Inflammatory macrophage (primary cell): ENCODE results near the gene CLOCK.
A peak's percentile ranks its signal among the peaks of the same experiment; 100 is the strongest.
"Not testable (repeated sequence)": the region's sequence is repeated elsewhere in the genome, so short reads cannot be mapped to it uniquely, and the experiment has no call there.

Experiments
- DNase-seq, 2 donors: peaks; one replicate each; pipeline ENCODE4 v3.0.0-alpha.2; 2020 to 2022
- total RNA-seq, 18 experiments: gene quantifications; one replicate each; lab custom pipeline; 2026; ENCODE audit warnings: mixed read lengths in 6 of 18, inconsistent platforms in 2 of 18; lab: John Stamatoyannopoulos, UW

The CLOCK gene, protein sequence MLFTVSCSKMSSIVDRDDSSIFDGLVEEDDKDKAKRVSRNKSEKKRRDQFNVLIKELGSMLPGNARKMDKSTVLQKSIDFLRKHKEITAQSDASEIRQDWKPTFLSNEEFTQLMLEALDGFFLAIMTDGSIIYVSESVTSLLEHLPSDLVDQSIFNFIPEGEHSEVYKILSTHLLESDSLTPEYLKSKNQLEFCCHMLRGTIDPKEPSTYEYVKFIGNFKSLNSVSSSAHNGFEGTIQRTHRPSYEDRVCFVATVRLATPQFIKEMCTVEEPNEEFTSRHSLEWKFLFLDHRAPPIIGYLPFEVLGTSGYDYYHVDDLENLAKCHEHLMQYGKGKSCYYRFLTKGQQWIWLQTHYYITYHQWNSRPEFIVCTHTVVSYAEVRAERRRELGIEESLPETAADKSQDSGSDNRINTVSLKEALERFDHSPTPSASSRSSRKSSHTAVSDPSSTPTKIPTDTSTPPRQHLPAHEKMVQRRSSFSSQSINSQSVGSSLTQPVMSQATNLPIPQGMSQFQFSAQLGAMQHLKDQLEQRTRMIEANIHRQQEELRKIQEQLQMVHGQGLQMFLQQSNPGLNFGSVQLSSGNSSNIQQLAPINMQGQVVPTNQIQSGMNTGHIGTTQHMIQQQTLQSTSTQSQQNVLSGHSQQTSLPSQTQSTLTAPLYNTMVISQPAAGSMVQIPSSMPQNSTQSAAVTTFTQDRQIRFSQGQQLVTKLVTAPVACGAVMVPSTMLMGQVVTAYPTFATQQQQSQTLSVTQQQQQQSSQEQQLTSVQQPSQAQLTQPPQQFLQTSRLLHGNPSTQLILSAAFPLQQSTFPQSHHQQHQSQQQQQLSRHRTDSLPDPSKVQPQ
- 18.3 to 97.2 (median 51.3) reads per million in 18 experiments for total RNA-seq

DNA sequence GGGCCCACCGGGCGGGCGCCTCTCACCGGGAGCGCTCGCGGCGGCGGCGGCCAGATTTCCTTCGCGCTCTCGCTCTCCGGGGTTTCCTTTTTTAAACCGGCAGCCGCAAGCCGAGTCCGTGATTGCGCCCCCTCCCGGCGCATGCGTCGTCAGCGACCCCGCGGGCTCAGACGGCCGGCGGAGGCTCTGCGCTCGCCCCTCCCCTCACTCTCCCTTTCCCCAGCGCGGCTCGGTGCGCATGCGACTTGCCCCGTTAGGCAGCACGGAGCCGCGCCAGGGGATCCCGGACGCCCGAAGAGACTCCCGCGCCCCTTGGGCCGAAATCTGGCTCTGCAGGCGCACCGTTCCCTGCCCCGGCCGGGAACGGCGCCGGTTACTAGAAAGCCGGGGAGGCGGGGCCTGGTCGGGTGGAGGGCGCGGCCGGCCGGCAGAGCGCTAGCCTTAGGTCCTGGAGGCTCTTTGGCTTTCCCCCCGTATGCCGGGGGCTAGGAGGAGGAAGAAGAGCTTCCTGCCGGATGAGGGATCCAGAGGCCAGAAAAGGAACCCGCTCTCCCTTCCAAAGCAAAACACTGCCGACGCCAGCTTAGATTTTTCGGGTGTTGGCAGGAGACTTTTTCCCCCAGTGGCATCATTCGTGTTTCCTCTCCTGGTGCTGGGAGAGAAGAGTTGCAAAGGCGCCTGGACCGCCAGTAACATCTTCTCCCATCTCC lies at the start of gene CLOCK:
Gene CLOCK, minus strand, starts transcription at position 154 of the 710 bp plus-strand sequence. CDS start 64,124 bp downstream, outside the sequence.
- peak; percentile 77 to 87 for DNase-seq

DNA sequence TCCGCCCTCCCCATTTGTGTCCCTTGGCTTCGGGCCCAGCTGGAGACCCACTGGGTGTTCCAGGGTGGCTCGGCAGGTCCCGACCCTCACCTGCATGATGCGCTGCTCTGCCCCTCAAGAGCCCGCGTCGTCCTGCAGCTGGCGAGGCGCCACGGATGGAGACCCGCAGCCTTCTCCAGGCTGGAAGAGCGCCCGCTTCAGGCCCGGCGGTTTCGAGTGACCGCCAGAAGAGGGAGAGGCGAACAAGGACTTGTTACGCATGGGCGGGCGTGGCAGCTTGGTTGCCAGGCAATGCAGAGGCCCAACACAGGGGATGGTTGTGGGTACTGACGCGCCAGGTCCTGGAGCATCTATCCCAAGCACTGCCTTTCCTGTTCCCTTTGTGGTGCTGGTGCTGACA lies 45.3 kb upstream of the CLOCK start, which contains the start of gene PDCL2:
Gene PDCL2, minus strand, starts transcription at position 232 of the 400 bp plus-strand sequence. Its CDS starts 136 bp downstream, at position 96.
- DNase-seq: no peak

DNA sequence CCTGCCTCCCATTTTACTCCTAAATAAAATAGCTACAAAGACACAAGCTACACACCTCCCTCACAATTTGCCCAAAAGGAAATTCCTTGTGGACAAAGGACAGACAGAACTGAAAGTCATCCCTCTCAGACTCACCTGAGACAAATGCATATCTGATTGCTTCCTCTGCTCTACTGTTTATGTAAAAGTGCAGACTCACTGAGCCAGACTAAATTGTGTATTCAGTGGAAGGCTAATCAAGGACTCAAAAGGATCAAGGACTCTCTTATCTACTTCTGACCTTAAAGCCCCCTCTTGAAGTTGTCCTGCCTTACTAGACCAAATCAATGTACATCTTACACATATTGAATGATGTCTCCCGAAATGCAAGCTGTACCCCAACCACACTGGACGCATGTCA lies 41.5 kb upstream of the CLOCK start:
- no peak for DNase-seq

DNA sequence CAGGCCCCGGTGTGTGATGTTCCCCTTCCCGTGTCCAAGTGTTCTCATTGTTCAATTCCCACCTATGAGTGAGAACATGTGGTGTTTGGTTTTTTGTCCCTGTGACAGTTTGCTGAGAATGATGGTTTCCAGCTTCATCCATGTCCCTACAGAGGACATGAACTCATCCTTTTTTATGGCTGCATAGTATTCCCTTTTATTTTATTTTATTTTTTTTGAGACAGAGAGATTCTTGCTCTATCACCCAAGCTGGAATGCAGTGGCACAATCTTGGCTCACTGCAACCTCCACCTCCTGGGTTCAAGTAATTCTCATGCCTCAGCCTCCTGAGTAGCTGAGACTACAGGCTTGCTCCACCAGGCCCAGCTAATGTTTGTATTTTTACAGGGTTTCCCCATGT lies 36.1 kb upstream of the CLOCK start:
- not testable (repeated sequence) for DNase-seq

DNA sequence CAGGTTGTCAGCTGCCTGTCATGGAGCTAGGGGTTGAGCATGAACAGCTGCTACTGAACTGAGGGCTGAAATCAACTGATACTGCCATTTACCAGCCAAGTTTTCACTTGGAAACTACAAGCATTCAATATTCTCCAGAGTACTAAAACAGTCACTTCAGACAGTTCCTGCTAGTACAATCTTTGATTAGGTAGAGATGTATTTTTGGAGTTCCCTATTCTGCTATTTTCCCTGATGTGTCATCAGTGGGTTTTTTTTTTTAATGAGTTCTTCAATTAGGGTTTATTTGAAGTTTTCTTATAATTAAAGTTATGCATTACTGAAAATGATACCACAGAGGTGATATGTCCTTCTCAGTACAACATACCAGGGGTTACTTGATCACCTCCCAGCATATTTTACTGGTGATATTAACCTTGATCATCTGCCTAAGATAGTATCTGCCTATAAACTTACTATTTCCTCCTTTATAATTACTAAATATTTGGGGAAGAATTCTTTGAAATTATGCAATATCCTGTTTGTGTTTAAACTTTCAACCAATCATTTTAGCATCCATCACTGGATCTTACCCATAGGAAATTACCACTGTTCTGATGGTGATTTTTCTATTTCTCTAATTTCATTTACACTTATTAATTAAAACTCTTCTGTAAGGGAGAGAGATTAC lies 31.8 kb upstream of the CLOCK start:
- peak in 1 of 2 donors; percentile 65 for DNase-seq

DNA sequence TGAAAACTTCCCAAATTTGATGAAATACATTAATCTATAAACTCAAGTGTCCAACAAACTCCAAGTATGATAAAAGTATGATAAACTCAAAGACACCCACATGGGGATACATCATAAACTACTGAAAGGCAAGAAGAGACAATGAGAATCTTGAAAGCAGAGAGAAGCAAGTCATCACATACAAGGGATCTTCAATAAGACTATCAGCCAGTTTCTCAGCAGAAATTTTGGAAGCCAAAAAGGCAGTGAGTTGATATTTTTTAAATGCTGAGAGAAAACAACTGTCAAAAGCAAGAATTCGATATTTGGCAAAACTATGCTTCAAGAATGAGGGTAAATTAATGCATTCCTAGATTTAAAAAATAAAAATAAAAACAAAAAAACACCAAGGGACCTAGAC lies 28.8 kb upstream of the CLOCK start:
- DNase-seq: no peak

DNA sequence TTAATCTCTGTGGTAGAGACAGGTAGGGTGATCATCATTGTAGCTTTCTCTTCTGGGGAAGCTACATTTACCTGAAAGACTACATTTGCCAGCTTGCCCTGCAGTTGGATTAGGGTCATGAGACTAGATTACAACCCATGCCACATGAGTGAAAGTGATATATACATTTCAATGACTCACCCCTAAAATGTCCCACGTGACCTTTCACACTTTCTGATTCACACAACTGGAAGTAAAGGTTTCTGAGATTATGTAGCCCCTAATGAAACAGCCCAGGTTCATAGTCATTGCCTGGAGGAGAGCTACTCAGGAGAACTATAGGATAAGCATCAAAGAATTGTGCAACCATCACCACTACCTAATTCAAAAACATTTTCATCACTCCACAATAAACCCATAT lies 27.5 kb upstream of the CLOCK start:
- DNase-seq: peak in 1 of 2 donors; percentile 9

DNA sequence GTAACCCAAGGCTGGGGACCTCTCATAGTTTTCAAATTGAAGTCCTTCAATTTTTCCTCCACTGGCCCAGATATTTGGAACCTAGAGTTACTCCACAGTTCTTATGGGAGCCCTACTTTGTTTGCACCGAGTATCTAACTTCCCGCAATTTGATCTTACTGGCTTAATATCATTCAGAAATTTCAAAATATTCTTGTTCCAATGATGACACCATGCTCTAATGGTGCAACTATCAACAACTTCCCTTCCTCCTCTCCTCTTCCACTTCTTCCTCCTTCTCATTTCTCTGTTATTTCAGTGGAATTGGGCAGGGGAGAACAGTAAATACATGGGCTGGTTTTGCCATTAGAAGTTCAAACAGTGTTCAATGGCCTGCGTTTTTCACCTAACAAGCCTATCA lies 25.1 kb upstream of the CLOCK start:
- peak; percentile 28 to 84 for DNase-seq

DNA sequence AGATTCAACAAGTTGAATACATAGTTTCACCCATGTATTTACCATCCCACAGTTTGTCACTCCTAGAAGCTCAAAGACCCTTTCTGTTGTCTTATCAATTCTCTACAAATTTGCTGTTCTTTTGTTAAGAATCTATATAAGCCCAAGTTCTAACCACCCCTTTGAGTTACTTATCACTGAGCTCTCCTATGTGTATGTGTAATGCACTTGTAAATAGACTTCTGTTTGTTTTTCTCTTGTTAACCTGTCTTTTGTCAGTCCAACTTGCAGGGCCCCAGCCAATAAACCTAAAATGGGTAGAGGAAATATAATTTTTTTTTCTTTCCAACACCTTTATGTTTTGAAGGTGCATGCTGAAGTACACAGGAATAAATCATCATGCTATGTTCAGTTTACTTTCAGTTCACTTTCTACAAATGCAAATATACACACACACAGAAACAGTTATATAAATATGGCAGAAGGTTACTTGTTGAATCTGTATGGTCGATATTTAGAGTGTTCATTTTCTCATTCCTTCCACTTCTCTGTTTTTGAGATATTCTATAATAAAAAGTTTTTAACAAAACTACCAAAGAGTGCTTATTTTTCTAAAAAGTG lies 22.3 kb upstream of the CLOCK start:
- no peak for DNase-seq

DNA sequence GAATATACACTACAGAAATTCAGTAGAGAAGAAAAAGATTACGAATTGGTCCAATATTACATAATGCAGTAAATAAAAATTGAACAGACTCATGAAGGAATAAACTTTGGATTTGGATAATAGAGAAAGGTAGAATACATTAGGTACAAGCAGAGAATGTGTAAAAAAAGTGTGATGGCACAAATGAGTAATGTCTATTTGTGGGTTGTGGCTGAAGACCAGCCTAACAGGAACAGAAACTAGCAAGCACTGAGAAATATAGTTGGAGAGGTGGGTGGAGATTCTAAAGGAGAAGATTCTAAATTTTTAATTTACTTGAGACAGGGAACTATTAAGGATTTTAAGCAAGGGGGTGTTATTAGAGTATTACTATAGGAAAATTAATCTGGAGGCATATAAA lies 15.2 kb upstream of the CLOCK start:
- peak; percentile 71 to 84 for DNase-seq

DNA sequence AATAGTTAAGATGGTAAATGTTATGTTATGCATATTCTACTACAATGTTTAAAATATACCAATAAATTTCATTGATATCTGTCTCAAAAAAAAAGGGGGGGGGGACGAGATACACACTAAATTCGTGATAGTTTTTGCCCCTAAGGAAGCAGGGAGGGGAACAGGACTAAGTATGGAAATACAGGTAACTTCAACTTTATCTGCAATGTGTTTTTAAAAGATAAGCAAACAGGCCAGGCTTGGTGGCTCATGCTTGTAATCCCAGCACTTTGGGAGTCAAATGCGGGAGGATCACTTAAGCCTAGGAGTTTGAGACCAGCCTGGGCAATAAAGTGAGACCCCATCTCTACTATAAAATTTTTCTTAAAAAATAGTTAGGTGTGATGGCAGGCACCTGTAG lies 13.4 kb upstream of the CLOCK start:
- no peak for DNase-seq

DNA sequence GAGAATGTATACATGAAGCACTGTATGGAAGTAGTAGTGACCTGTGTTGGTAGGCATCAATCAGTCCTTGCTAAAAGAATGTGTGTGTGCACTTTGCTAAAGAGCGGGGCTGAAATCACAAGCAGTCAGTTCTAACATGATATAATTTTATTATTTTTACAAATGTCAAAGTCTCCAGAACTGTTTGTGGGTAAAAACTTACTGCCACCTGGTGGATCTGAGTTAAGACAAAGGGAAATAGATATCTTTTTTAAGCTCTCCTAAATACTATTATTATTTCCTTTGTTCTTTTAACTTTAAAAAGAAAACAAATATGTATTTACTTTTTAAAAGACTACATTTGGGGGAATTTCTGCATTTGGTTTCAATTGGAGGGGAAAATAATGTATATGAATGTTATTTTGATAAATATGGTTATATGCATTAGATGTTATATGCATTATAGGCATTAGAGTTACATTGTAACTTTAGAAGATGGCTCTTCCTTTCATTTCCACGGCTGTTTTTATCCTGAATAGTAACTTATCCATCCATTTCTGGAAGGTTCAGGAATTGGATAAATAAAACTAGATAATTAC lies 7.8 kb upstream of the CLOCK start:
- peak; percentile 9 to 20 for DNase-seq

DNA sequence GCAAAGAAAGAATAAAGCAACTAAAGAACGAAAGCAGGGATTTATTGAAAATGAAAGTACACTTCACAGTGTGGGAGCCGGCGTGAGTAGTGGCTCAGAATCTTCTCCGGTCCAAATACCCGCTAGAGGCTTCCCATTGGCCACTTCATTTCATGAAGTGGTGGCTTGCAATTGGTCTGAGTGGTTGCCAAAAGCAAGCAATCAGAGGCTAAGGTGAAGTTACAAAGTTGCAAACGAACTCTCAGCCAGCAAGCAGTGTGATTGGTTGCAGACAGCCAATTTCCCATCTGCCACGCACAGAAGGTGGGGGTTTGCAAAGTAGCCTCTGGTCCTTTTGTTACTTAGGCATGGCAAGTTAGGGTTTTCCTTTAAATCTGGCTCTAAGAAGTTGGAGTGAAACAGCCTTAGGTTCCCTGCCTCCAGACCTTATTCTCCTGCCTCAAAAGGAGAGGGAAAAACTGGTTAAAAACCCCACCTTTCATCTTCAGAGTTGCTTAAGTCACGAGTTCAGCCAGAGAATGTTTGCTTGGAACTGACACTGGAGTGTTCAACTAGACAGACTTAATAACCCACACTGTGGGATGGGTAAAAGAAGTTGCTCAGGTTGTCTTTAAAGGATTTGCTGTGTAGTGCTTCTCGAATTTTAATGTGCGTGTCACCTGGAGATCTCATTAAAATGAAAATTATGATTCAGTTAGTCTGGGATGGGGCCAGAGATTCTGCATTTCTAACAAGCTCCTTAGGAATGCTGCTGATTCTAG lies 6.9 kb upstream of the CLOCK start:
- DNase-seq: no peak

DNA sequence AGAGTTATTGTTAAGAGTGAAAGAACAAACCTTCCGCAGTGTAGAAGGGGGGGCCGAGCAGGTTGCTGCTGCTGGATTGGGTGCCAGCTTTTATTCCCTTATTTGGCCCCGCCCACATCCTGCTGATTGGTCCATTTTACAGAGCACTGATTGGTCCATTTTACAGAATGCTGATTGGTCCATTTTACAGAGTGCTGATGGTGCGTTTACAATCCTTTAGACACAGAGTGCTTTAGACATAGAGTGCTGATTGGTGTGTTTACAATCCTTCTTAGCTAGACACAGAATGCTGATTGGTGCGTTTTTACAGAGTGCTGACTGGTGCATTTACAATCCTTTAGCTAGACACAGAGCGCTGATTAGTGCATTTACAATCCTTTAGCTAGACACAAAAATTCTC lies 5.3 kb upstream of the CLOCK start:
- not testable (repeated sequence) for DNase-seq

DNA sequence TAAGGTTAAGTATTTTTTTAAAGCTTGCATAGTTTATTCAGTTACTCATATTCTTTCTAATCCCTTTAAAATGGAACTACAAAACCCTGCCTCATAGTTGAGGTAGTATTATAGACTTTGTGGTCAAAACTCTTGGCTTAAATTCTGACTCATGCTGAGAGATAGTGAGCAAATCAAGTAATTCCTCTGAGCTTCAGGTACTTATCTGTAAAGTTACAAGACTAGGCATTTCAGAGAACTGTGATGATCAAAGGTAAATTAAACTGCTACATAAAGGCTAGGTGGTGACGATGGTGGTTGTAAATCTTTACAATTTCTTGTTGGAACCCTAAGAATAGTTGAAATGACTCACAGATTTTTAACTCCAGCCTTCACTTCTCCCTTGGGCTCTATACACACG lies 3.2 kb upstream of the CLOCK start:
- DNase-seq: no peak

DNA sequence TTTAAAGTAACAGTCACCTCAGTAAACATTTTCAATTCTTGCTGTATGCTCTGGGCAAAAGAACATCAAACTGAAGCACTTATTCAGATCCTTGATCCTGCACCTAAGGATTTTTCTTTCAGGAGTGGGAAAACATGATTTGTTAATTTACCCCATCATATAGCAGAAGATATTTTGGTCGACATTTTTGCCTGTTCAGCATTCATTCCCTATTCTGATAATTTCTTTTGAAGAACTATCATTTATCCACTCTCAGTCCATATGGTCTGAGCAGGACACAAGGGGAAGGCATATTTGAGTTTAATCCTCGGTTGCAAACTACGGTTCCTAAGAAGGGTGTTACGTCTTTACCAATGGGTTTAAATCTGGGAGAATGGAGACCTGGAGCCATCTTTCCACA lies 1.2 kb upstream of the CLOCK start:
- no peak for DNase-seq

DNA sequence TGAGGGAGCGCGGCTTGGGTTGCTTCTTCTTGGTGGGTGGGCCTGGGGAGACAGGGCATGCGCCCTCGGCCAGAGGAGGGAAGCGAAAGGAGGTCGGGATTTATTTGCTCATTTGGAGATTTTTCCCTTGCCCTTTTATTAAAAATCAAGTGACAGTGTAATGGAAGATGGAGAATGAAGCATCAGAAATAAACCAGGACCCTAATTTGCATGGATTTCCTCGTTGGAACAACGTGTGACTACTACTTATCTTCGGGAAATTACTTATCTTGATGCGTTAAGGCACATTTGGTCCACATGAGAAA lies 709 bp upstream of the CLOCK start:
- DNase-seq: no peak

DNA sequence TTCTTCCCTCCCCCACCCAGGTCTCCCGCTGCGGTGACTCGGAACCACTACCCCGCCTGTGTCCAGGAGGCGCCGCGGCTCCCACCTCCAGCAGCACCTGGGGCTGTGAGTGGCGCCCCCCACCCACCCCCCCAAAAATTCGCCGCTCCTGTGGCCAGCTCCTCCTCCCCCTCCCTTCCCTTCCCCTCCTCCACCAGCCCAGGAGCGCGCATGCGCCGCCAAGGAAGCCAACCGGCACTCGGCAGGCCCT lies 278 bp downstream of the CLOCK start:
- DNase-seq: no peak

DNA sequence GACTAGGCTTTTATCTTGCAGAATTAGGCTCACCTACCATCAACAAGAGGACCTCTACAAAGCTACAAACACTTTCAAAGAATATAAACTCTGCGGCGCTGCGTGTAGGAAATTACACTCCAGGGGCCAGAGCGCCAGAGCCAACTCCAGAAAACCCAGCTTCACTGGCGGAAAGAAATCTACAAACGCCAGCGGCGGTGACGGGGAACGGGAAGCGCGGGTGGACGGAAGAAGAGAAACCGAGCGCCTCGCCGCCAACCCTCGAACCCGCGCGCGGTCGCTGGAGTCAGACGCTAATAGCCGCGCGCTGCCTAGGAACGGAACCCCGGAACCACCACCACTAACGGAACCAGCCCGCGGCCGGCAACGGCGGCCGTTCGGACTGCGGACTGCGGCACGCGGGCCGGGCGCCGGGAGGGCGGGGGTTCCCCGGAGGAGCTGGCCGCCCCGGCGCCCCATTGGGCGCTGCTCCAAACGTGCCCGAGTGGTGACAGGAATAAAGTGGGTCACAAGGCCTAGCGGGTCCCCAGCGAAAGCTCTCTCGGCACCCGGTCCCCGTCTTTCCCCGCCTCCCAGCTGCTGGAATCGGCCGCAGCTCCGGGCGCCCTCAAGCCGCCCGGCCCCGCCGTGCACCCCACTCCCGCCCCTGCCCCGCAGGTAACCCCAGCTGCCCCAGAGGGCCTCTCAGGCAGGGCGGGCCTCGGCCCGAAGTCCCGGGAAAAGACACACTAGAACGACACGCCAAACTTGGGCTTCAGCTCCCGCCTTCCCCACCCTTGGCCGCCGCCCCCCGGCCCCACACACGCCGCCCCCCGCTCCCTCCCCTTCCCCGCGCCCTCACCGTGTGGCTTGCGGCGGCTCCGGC lies 836 bp downstream of the CLOCK start:
- DNase-seq: peak; percentile 83 to 86

DNA sequence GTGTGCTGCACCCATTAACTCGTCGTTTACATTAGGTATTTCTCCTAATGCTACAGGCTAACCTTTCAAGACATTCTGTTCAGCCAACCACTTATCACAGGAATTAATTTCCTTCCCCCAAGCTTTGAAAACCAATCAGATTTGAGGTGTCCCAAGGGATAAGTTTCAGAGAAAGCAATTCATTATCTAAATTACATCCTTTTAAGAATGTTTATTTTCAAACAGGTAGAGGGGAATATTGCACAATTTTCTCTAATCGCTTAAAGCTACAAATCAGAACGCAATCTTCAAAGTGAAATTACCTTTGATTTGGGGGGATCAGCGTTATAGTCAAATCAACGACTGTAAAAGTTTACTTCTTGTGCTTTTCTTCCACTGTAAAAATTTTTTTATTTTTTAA lies 1.6 kb downstream of the CLOCK start:
- DNase-seq: peak; percentile 5 to 26
